Liver (tissue), 9 donors: ENCODE results near the gene FGD6. TPM values are rescaled to one million over a fixed set of nuclear protein-coding genes. Genes with fewer than 3 reads are reported as not detected.

Experiments used
- DNase-seq: peaks from one replicate; pipeline ENCODE4 v3.0.0-alpha.2; 2017; ENCODE audit warnings: low spot score
- H3K27ac ChIP-seq, 2 donors: one replicate each; pipeline ENCODE4 v1.7.0; 2013; ENCODE audit warnings: inconsistent platforms in 2 of 2, low read length in 2 of 2, control low read depth in 1 of 2, low read depth in 1 of 2, mild to moderate bottlenecking in 1 of 2
- H3K27me3 ChIP-seq, 4 donors: one replicate each; pipeline versions ENCODE4 v1.6.1 to v1.7.0; 2013; ENCODE audit warnings: low read length in 3 of 4, inconsistent platforms in 1 of 4, mild to moderate bottlenecking in 1 of 4, moderate library complexity in 1 of 4; ENCODE audit not compliant: control insufficient read depth in 4 of 4, insufficient read depth in 4 of 4
- H3K36me3 ChIP-seq, 4 donors: one replicate each; pipeline versions ENCODE4 v1.6.1 to v1.7.0; 2013; ENCODE audit warnings: low read length in 3 of 4, mild to moderate bottlenecking in 3 of 4, low read depth in 1 of 4, moderate library complexity in 1 of 4; ENCODE audit not compliant: control insufficient read depth in 4 of 4, insufficient read depth in 3 of 4
- H3K4me1 ChIP-seq, 4 donors: one replicate each; pipeline versions ENCODE4 v1.6.1 to v1.7.0; 2013; ENCODE audit warnings: low read length in 3 of 4, mild to moderate bottlenecking in 3 of 4, moderate library complexity in 1 of 4; ENCODE audit not compliant: control insufficient read depth in 4 of 4, insufficient read depth in 4 of 4
- H3K4me3 ChIP-seq, 3 donors: one replicate each; pipeline versions ENCODE4 v1.6.1 to v1.7.0; 2013; ENCODE audit warnings: low read length in 3 of 3, control low read depth in 1 of 3, low read depth in 1 of 3, mild to moderate bottlenecking in 1 of 3
- H3K9ac ChIP-seq, 2 donors: one replicate each; pipeline ENCODE4 v1.7.0; 2013; ENCODE audit warnings: low read length in 2 of 2, mild to moderate bottlenecking in 2 of 2, moderate library complexity in 2 of 2, control low read depth in 1 of 2, low read depth in 1 of 2
- H3K9me3 ChIP-seq, 4 donors: one replicate each; pipeline versions ENCODE4 v1.6.1 to v1.7.0; 2013; ENCODE audit warnings: low read length in 3 of 4; ENCODE audit not compliant: control insufficient read depth in 4 of 4
- ATF3 ChIP-seq: IDR thresholded peaks from 2 replicates; pipeline ENCODE4 v1.6.1; 2016; ENCODE audit warnings: antibody characterized with exemption
- CTCF ChIP-seq: fragments of 150-350 bp; IDR thresholded peaks from 2 replicates; pipeline ENCODE4 v1.5.1; 2017; ENCODE audit warnings: improper control_type of control experiment, low read depth, low read length; ENCODE audit not compliant: missing input control
- EGR1 ChIP-seq, 2 donors: IDR thresholded peaks; 2 replicates each; pipeline ENCODE4 v1.6.1; 2016 to 2018; ENCODE audit warnings: antibody characterized with exemption in 2 of 2, low read depth in 2 of 2
- FOXA1 ChIP-seq: IDR thresholded peaks from 2 replicates; pipeline ENCODE4 v1.6.1; 2016; ENCODE audit warnings: antibody characterized with exemption
- FOXA2 ChIP-seq: IDR thresholded peaks from 2 replicates; pipeline ENCODE4 v1.6.1; 2016; ENCODE audit warnings: antibody characterized with exemption
- GABPA ChIP-seq, 2 donors: IDR thresholded peaks in 1 of 2; conservative IDR thresholded peaks in 1 of 2; 2 replicates each; pipeline ENCODE4 v1.6.1; 2016; ENCODE audit warnings: antibody characterized with exemption in 2 of 2, mild to moderate bottlenecking in 1 of 2, moderate library complexity in 1 of 2
- HNF4A ChIP-seq, 2 donors: conservative IDR thresholded peaks; 2 replicates each; pipeline ENCODE4 v1.6.1; 2016; ENCODE audit warnings: antibody characterized with exemption in 2 of 2, mild to moderate bottlenecking in 2 of 2
- HNF4G ChIP-seq: IDR thresholded peaks from 2 replicates; pipeline ENCODE4 v1.6.1; 2016; ENCODE audit warnings: antibody characterized with exemption
- JUND ChIP-seq, 2 donors: IDR thresholded peaks; 2 replicates each; pipeline ENCODE4 v1.6.1; 2016; ENCODE audit warnings: antibody characterized with exemption in 2 of 2
- MAX ChIP-seq: IDR thresholded peaks from 2 replicates; pipeline ENCODE4 v1.6.1; 2016; ENCODE audit warnings: antibody characterized with exemption
- NR2F2 ChIP-seq: IDR thresholded peaks from 2 replicates; pipeline ENCODE4 v1.6.1; 2016; ENCODE audit warnings: antibody characterized with exemption
- RAD21 ChIP-seq, 2 donors: IDR thresholded peaks; 2 replicates each; pipeline ENCODE4 v1.6.1; 2016; ENCODE audit warnings: antibody characterized with exemption in 2 of 2, mild to moderate bottlenecking in 2 of 2
- REST ChIP-seq: IDR thresholded peaks from 2 replicates; pipeline ENCODE4 v1.6.1; 2016; ENCODE audit warnings: antibody characterized with exemption, mild to moderate bottlenecking
- RXRA ChIP-seq, 2 donors: IDR thresholded peaks; 2 replicates each; pipeline ENCODE4 v1.6.1; 2017 to 2018; ENCODE audit warnings: antibody characterized with exemption in 2 of 2, mild to moderate bottlenecking in 1 of 2
- SP1 ChIP-seq: IDR thresholded peaks from 2 replicates; pipeline ENCODE4 v1.6.1; 2018; ENCODE audit warnings: antibody characterized with exemption, mild to moderate bottlenecking
- TAF1 ChIP-seq: conservative IDR thresholded peaks from 2 replicates; pipeline ENCODE4 v1.6.1; 2016; ENCODE audit warnings: antibody characterized with exemption, mild to moderate bottlenecking
- YY1 ChIP-seq: IDR thresholded peaks from 2 replicates; pipeline ENCODE4 v1.6.1; 2016; ENCODE audit warnings: antibody characterized with exemption, mild to moderate bottlenecking
- ZBTB33 ChIP-seq: IDR thresholded peaks from 2 replicates; pipeline ENCODE4 v1.6.1; 2016; ENCODE audit warnings: antibody characterized with exemption
- WGBS: extraction: QIAGEN DNeasy Blood & Tissue Kit; methylation state at CpG from one replicate; pipeline ENCODE4 v1.1.7; 2013; 5-methylcytosine and 5-hydroxymethylcytosine counted together
- polyA plus RNA-seq, 2 donors: library from polyadenylated mRNA; stranded (reverse) in 1 of 2; unstranded in 1 of 2; fragments of 200-250 nt in 1 of 2; fragments of >200 nt in 1 of 2; fragmentation: Nextera tagmentation in 1 of 2; extraction: Ambion mirVana in 1 of 2; gene quantifications; one replicate each; pipeline versions ENCODE4 v1.2.1 to v1.2.3, GENCODE V29; 2013 to 2015
- total RNA-seq, 2 donors: library from RNA; depleted of rRNA; stranded (reverse); fragments of >200 nt; gene quantifications; one replicate each; pipeline ENCODE4 v1.2.3, GENCODE V29; 2014
- donor health status: healthy.
- donor health status: healthy.
- donor health status: healthy.
- donor health status: healthy.
- donor health status: healthy.

Gene FGD6
- total and polyA plus RNA-seq, 4 donors, result 0.54 to 6.9 (median 2.4) TPM

- Histone ChIP-seq H3K4me1 (no peaks in the 10 kb centered on the region), H3K27ac (no peak overlapping the region), H3K27me3 (no peaks in the 10 kb centered on the region), H3K9me3 (no peaks in the 10 kb centered on the region), H3K4me3 (no peak overlapping the region), H3K36me3 (no peaks in the 10 kb centered on the region), H3K9ac (no peak overlapping the region)
- DNase-seq, result no peak
- TF ChIP-seq ATF3, result no peak
- no peak for TF ChIP-seq JUND (IDR thresholded peaks at IDR 0.05)
- TF ChIP-seq RXRA (IDR thresholded peaks at IDR 0.05), result no peak
- no peak for TF ChIP-seq FOXA1
- no peak for TF ChIP-seq FOXA2
- TF ChIP-seq HNF4G, result no peak
- TF ChIP-seq GABPA (IDR thresholded peaks at IDR 0.05 in 1 of 2, conservative IDR thresholded peaks at IDR 0.05 in 1 of 2), result no peak
- TF ChIP-seq HNF4A (conservative IDR thresholded peaks at IDR 0.05), result no peak
- no peak for TF ChIP-seq SP1
- no peak for TF ChIP-seq RAD21 (IDR thresholded peaks at IDR 0.05)
- no peak for TF ChIP-seq YY1
- no peak for TF ChIP-seq NR2F2
- 77% methylated on average over 5 of the region's 5 CpGs for WGBS
Measured at GRCh38 chr12:95179011-95179410, 38.3 kb downstream of the FGD6 start.

GRCh38 chr12:95178136-95178535 lies 39.1 kb downstream of the FGD6 start:
- Histone ChIP-seq H3K9ac (no peak overlapping the region), H3K4me1 (no peaks in the 10 kb centered on the region), H3K36me3 (no peaks in the 10 kb centered on the region), H3K4me3 (no peak overlapping the region), H3K9me3 (no peaks in the 10 kb centered on the region), H3K27ac (no peak overlapping the region), H3K27me3 (no peaks in the 10 kb centered on the region)
- no peak for DNase-seq
- 88% methylated on average over 4 of the region's 4 CpGs for WGBS
- TF ChIP-seq SP1 (no peak), HNF4G (no peak), CTCF (no peak), JUND (IDR thresholded peaks at IDR 0.05) (no peak), REST (no peak), ATF3 (no peak), YY1 (no peak), ZBTB33 (no peak), FOXA2 (no peak), NR2F2 (no peak), MAX (no peak), RXRA (IDR thresholded peaks at IDR 0.05) (no peak), TAF1 (no peak), EGR1 (IDR thresholded peaks at IDR 0.05; ENCODE audit: low read depth in 2 of 2) (no peak), RAD21 (IDR thresholded peaks at IDR 0.05) (no peak), GABPA (IDR thresholded peaks at IDR 0.05 in 1 of 2, conservative IDR thresholded peaks at IDR 0.05 in 1 of 2) (no peak), HNF4A (conservative IDR thresholded peaks at IDR 0.05) (no peak), FOXA1 (no peak)
